ENCODE data around the gene SLC4A2. TPM values are rescaled to one million over a fixed set of nuclear protein-coding genes. Genes with fewer than 3 reads are reported as not detected.

Gene SLC4A2
- total RNA-seq, 4 donors from 2014 or later: 31.9 to 78.7 (median 59.7) TPM

DNA sequence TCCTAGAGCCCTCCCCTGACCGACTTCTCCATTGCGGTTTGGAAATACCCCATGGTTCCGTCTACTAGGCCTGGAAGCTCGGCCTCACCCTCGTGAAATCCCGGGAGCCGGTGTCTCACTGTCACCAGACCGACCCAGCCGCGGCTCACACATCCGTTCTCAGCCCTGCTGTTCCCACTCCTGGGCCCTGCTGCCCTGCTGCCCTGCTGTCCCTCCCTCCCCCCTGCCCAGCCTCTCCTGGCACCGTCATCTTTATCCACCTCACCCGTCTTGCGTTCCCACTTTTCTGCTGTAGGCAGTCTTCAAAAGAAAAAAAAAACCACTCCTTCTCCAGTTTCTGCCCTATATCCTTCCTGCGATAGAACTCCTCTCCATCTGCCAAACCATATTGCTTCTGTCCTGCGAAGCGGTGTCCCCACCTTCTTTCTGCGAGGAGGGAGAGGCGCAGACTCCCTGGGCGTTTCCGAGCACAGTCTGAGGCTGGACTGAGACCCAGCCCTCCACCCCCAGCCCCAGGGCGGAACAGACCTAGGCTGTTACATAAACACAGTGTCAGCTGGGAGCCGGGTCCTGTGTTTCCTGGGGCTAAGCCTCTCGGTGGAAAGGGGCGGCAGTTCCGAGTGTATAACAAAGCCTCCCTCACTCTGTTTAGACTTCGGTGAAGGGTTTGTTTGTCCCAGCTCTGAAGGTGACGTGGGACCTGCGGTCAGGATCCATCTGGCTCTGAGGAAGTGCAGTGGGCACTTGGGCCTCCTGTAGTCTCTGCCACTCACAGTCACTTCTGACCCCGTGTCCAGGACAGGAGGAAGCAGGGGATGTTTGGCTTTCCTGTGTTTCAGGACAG, 29.7 kb downstream of the SLC4A2 start:
- Histone ChIP-seq H3K27me3 (no peaks in the 10 kb centered on the region), H3K4me1 (peaks cover 59% of the 10 kb centered on the region), H3K27ac (peak overlapping the region; percentile 88), H3K4me3 (peak overlapping the region; percentile 62), H3K36me3 (no peaks in the 10 kb centered on the region), H3K9me3 (no peaks in the 10 kb centered on the region)
- 13% methylated on average over 27 of the region's 30 CpGs for WGBS
- peak; percentile 92 to 93 for DNase-seq (ENCODE audit: low spot score in 2 of 2)
- peak in 2 of 3 donors; percentile 23 to 29 for TF ChIP-seq POLR2AphosphoS5 (IDR thresholded peaks at IDR 0.05)
- TF ChIP-seq, protein P1, sequence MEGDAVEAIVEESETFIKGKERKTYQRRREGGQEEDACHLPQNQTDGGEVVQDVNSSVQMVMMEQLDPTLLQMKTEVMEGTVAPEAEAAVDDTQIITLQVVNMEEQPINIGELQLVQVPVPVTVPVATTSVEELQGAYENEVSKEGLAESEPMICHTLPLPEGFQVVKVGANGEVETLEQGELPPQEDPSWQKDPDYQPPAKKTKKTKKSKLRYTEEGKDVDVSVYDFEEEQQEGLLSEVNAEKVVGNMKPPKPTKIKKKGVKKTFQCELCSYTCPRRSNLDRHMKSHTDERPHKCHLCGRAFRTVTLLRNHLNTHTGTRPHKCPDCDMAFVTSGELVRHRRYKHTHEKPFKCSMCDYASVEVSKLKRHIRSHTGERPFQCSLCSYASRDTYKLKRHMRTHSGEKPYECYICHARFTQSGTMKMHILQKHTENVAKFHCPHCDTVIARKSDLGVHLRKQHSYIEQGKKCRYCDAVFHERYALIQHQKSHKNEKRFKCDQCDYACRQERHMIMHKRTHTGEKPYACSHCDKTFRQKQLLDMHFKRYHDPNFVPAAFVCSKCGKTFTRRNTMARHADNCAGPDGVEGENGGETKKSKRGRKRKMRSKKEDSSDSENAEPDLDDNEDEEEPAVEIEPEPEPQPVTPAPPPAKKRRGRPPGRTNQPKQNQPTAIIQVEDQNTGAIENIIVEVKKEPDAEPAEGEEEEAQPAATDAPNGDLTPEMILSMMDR (IDR thresholded peaks at IDR 0.05): no peak

DNA sequence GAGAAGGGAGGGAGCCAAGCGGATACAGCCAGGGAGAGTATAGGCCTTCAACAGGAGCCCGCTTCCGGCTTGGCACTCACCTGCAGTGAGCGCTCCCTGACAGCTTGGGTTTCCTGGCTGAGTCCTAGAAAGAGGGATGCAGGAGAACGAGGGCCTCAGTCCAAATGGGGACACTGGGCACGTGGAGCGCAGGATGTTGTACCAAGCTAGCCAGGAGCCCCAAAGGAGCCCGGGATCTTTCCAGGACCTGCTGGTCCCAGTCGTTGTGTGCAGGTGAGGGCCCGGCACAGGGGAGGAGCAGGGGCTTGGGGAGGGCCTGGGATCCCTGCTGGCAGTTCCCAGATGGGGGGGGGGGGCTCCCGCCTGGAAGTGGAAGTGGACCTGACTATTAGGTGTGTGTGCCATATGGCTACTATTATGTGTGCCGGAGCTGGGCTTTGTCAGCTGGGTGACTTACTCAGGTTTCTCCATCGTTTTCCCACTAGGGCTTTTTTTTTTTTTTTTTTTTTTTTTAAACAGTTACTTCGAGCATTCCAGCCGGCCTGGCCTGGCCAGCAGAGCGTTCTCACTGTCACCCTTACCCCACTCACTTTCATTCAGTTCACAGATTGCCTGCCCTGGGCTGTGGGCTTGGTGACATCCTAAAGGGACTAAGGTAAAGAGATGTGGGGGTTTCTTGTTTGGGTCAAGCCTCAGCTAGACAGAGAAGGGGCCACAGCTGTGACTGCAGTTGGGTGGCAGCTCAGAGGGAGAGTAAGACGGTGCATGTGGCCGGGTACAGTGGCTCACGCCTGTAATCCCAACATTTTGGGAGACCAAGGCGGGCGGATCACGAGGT, 30.7 kb downstream of the SLC4A2 start:
- WGBS: 74% methylated on average over 21 of the region's 22 CpGs
- Histone ChIP-seq H3K4me3 (peak overlapping the region; percentile 62), H3K36me3 (no peaks in the 10 kb centered on the region), H3K9me3 (no peaks in the 10 kb centered on the region), H3K27me3 (no peaks in the 10 kb centered on the region), H3K27ac (peak overlapping the region; percentile 88), H3K4me1 (peaks cover 60% of the 10 kb centered on the region)
- TF ChIP-seq POLR2AphosphoS5 (IDR thresholded peaks at IDR 0.05) (no peak), POLR2A (IDR thresholded peaks at IDR 0.05) (no peak), EP300 (IDR thresholded peaks at IDR 0.05) (no peak)
- TF ChIP-seq, protein P1 (IDR thresholded peaks at IDR 0.05): no peak
- peak in 1 of 2 donors; percentile 72 for DNase-seq (ENCODE audit: low spot score in 2 of 2)

DNA sequence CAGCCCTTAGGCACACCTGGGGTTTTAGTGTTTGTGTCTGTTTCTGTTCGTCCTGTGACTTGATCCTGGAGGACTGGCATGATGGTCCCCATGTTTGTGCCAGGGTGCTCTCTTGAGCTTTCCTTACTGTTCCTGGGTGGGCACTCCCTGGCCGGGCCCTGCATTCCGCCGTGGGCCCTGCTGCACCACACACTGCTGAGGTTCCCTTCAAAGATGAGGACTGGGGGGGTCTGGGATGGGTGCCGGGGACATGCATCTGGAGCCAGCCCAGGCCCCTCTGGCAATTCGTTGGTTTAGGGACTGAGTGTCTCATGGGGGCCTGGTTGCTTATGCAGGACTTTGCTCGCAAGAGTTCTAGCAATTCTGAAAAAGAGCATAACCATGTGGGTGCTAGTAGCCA, 31.6 kb downstream of the SLC4A2 start:
- Histone ChIP-seq H3K4me1 (peaks cover 53% of the 10 kb centered on the region), H3K9me3 (no peaks in the 10 kb centered on the region), H3K36me3 (no peaks in the 10 kb centered on the region), H3K27ac (no peak overlapping the region), H3K4me3 (no peak overlapping the region), H3K27me3 (no peaks in the 10 kb centered on the region)
- TF ChIP-seq EP300 (IDR thresholded peaks at IDR 0.05): no peak
- TF ChIP-seq, protein P1 (IDR thresholded peaks at IDR 0.05): no peak
- no peak for TF ChIP-seq POLR2A (IDR thresholded peaks at IDR 0.05)
- TF ChIP-seq POLR2AphosphoS5 (IDR thresholded peaks at IDR 0.05): no peak
- WGBS: 83% methylated on average over 6 of the region's 7 CpGs
- peak in 1 of 2 donors; percentile 59 for DNase-seq (ENCODE audit: low spot score in 2 of 2)

DNA sequence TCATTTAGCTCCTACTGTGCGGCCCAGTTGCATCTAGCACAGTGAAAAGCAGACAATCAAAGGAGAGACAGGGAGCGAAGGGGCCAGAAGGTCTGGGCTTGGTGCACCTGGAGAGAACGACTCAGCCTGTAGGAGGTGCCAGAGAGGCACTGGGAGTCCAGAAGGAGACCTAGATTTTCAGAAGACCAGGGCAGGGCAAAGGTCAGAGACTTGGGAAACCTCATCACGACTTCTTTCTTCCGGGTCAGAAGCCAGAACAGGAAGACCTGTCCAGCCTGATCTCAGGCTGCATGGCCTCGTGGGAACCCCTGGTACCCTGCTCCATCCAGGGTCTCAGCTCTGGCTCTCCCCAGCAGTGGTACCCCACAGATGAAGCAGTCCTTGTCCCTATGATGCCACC, 32.0 kb downstream of the SLC4A2 start:
- Histone ChIP-seq H3K27ac (no peak overlapping the region), H3K4me1 (peaks cover 52% of the 10 kb centered on the region)

More for the DNA sequence above, 32.0 kb downstream of the SLC4A2 start:
- Histone ChIP-seq H3K27me3 (no peaks in the 10 kb centered on the region), H3K4me3 (no peak overlapping the region), H3K9me3 (no peaks in the 10 kb centered on the region), H3K36me3 (no peaks in the 10 kb centered on the region)
- no peak for TF ChIP-seq POLR2A (IDR thresholded peaks at IDR 0.05)
- TF ChIP-seq, protein P1 (IDR thresholded peaks at IDR 0.05): peak in 1 of 2 donors; percentile 56
- WGBS: 67% methylated on average over 5 of the region's 6 CpGs
- DNase-seq (ENCODE audit: low spot score in 2 of 2): no peak
